ENCODE results near the gene SH3PXD2A. TPM values are rescaled to one million over a fixed set of nuclear protein-coding genes. Genes with fewer than 3 reads are reported as not detected.
"Not testable (repeated sequence)": the region's sequence is repeated elsewhere in the genome, so short reads cannot be mapped to it uniquely, and the experiment has no call there.

SH3PXD2A gene
- total and polyA plus RNA-seq, 2 experiments from 2014 or later = 1.8 to 5.0 TPM

- TF ChIP-seq ZNF462 (CRISPR knock-in tag; IDR thresholded peaks at IDR 0.05) (no peak), CREB1 (CRISPR knock-in tag; IDR thresholded peaks at IDR 0.05; ENCODE audit: low read depth) (no peak), JUNB (IDR thresholded peaks at IDR 0.05; ENCODE audit: unreplicated experiment) (no peak)
Measured at GRCh38 chr10:103609231-103610082, 245.9 kb downstream of the SH3PXD2A start (continued).

- H3K27me3 ChIP-seq (ENCODE audit: insufficient read depth); DNase-seq (ENCODE audit: low spot score); H3K4me2 ChIP-seq; H3K4me1 Mint-ChIP-seq; H3K4me1 ChIP-seq (ENCODE audit: insufficient read depth); ATAC-seq; H3K9me2 ChIP-seq (ENCODE audit: insufficient read depth); H3K79me2 ChIP-seq (replicated peaks; ENCODE audit: insufficient read depth); H2AFZ ChIP-seq; H3K27me3 Mint-ChIP-seq (ENCODE audit: insufficient read depth, low read depth, poor library complexity); H3K36me3 ChIP-seq (ENCODE audit: insufficient read depth); H3F3A ChIP-seq (replicated peaks; ENCODE audit: low read depth); H3K4me3 ChIP-seq; H3K27ac Mint-ChIP-seq; H4K20me1 ChIP-seq (replicated peaks; ENCODE audit: insufficient read depth); H3K27ac ChIP-seq (ENCODE audit: low read depth); H3K4me3 Mint-ChIP-seq: not testable (repeated sequence)
- Mint-ChIP-seq H3K36me3 (ENCODE audit: low read depth) (peaks cover 23% of the 10 kb centered on the region), H3K9me3 (peaks cover 15% of the 10 kb centered on the region)
Measured at GRCh38 chr10:103608056-103608455, 247.3 kb downstream of the SH3PXD2A start.

- H3K4me2 ChIP-seq; H3F3A ChIP-seq (replicated peaks; ENCODE audit: low read depth); H3K4me3 ChIP-seq; DNase-seq (ENCODE audit: low spot score); H3K36me3 ChIP-seq (ENCODE audit: insufficient read depth); H4K20me1 ChIP-seq (replicated peaks; ENCODE audit: insufficient read depth); H3K27ac Mint-ChIP-seq; H3K27me3 Mint-ChIP-seq (ENCODE audit: insufficient read depth, low read depth, poor library complexity); ATAC-seq; H3K4me3 Mint-ChIP-seq; H3K4me1 Mint-ChIP-seq; H3K4me1 ChIP-seq (ENCODE audit: insufficient read depth); H3K27ac ChIP-seq (ENCODE audit: low read depth); H3K9me2 ChIP-seq (ENCODE audit: insufficient read depth); H3K79me2 ChIP-seq (replicated peaks; ENCODE audit: insufficient read depth); H3K27me3 ChIP-seq (ENCODE audit: insufficient read depth); H2AFZ ChIP-seq: not testable (repeated sequence)
- Mint-ChIP-seq H3K9me3 (peaks cover 15% of the 10 kb centered on the region), H3K36me3 (ENCODE audit: low read depth) (peaks cover 23% of the 10 kb centered on the region)
Measured at GRCh38 chr10:103607051-103607450, 248.3 kb downstream of the SH3PXD2A start.
